Activated T-helper 2 cell treated with anti-CD3 and anti-CD28 coated beads, Interferon-gamma antibody, Interleukin-2, Interleukin-4, amounts not matched to agents 10 μg/mL and 5 μg/mL and 100 μg/mL, durations not matched to agents 14 hours and 24 hours and 36 hours (primary cell): Measurements from ENCODE around the gene AGXT. TPM values are rescaled to one million over a fixed set of nuclear protein-coding genes. Genes with fewer than 3 reads are reported as not detected.

Experiments used
- DNase-seq: peaks from one replicate; pipeline ENCODE4 v3.0.0; 2021; ENCODE audit warnings: low spot score
- H3K27ac Mint-ChIP-seq: one replicate; pipeline ENCODE4 v1.8.0; 2021; ENCODE audit warnings: mixed read lengths
- H3K27me3 Mint-ChIP-seq: one replicate; pipeline ENCODE4 v1.8.0; 2021; ENCODE audit warnings: low read depth, mixed read lengths
- H3K36me3 Mint-ChIP-seq: one replicate; pipeline ENCODE4 v1.8.0; 2021; ENCODE audit warnings: low read depth, mixed read lengths
- H3K4me1 Mint-ChIP-seq: one replicate; pipeline ENCODE4 v1.8.0; 2021; ENCODE audit warnings: low read depth, mixed read lengths
- H3K4me3 Mint-ChIP-seq: one replicate; pipeline ENCODE4 v1.8.0; 2021; ENCODE audit warnings: low read depth, mild to moderate bottlenecking, moderate library complexity, mixed read lengths
- H3K9me3 Mint-ChIP-seq: one replicate; pipeline ENCODE4 v1.8.0; 2021; ENCODE audit warnings: mixed read lengths
- intact Hi-C: fragments of 100-400 bp; cut with micrococcal nuclease; formaldehyde crosslinking; loops from one replicate; pipeline ENCODE4 v1.15.1; 2023
- total RNA-seq: library from RNA; stranded (reverse); gene quantifications from 2 replicates; pipeline ENCODE4 v1.2.3, GENCODE V29; 2022

Gene AGXT
- not detected in 2 replicates for total RNA-seq

GRCh38 chr2:240868286-240869108 lies at the start of gene AGXT:
Gene AGXT, plus strand, starts transcription at chr2:240868824. Its CDS starts 42 bp downstream, at chr2:240868866.
- Mint-ChIP-seq H3K27ac (no peak within 1 kb of the TSS), H3K27me3 (peaks cover 16% of the 10 kb centered on the region), H3K4me1 (no peaks in the 10 kb centered on the region), H3K36me3 (no peaks in the 10 kb centered on the region), H3K9me3 (no peaks in the 10 kb centered on the region), H3K4me3 (no peak within 1 kb of the TSS)
- DNase-seq = no peak
- intact Hi-C loops = no loop called here

- Mint-ChIP-seq H3K36me3 (no peaks in the 10 kb centered on the region), H3K4me1 (peaks cover 4% of the 10 kb centered on the region), H3K9me3 (peaks cover 1% of the 10 kb centered on the region), H3K27ac (no peak overlapping the region), H3K4me3 (no peak overlapping the region), H3K27me3 (peaks cover 40% of the 10 kb centered on the region)
- no peak for DNase-seq
- intact Hi-C loops = no loop called here
Measured at GRCh38 chr2:240819126-240819857, 49.3 kb upstream of the AGXT start.

GRCh38 chr2:240819858-240820606 lies 48.6 kb upstream of the AGXT start, which contains the start of gene KIF1A:
Gene KIF1A, minus strand, starts transcription at chr2:240820219. Its CDS starts 22,467 bp downstream, at chr2:240797752.
- peaks cover 45% of the 10 kb centered on the region for H3K27me3 Mint-ChIP-seq
- H3K36me3 Mint-ChIP-seq = no peaks in the 10 kb centered on the region
- no peak within 1 kb of the TSS for H3K27ac Mint-ChIP-seq
- peaks cover 4% of the 10 kb centered on the region for H3K4me1 Mint-ChIP-seq
- no peak for DNase-seq
- H3K4me3 Mint-ChIP-seq = peak within 1 kb of the TSS; percentile 33
- intact Hi-C loops = no loop called here
- no peaks in the 10 kb centered on the region for H3K9me3 Mint-ChIP-seq

DNA sequence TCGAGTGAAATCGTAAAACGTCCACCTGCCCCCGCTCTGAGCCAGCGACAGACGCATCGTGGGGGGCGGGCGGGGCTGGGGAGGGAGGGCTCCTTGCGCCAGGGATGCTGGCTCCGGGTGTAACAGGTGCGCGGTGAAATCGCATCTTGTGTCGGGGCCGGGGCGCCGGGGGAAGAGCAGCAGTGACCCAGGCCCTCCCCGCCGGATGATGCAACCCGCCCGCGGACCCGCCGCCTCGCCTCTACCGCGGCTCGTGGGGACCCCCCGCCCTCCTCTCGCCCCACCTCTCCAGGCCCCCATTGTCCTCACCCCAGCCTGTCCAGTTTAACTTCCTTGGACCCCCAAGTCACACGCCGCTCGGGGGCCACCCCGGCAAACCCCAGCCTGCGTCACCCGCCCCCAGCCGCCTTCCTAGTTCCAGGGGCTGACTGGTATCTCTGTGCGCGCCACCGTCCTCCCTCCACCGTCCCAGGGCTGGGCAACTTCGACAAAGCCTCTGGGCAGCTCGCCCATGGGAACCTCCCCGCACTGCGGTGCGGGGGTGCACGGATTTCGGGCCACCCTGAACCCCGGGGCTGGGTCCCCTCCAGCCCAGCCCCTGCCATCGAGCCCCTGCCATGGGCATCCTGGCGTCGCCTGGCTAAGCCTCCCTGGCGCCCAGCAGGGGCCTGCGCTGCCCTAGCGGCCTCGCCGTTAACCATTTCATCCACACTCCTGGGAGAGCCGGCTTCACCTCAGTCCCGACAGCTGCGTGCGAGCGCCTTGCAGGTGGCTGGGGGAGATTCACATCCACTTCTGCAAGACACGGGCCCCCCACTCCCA lies 47.8 kb upstream of the AGXT start:
- peaks cover 4% of the 10 kb centered on the region for H3K4me1 Mint-ChIP-seq
- peaks cover 53% of the 10 kb centered on the region for H3K27me3 Mint-ChIP-seq
- H3K36me3 Mint-ChIP-seq = no peaks in the 10 kb centered on the region
- H3K9me3 Mint-ChIP-seq = no peaks in the 10 kb centered on the region
- peak overlapping the region; percentile 33 for H3K4me3 Mint-ChIP-seq
- no peak overlapping the region for H3K27ac Mint-ChIP-seq
- intact Hi-C loops = no loop called here
- no peak for DNase-seq

DNA sequence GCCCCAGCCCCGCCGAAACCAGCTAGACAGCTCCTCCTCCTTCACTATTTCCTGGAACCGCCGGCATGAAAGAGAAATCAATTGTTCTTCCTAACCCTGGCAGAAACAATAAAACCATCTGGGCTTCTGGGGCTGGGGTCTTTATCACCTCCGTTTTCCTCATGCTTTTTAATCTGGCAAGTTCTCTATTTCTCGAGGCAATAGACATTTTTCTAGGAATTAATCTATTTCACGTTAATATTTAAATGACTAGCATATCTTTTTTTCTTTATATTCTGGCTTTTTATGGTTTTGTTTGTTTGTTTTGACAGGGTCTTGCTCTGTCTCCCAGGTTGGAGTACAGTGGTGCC lies 47.2 kb upstream of the AGXT start:
- H3K4me3 Mint-ChIP-seq = peak overlapping the region; percentile 17
- DNase-seq = no peak
- H3K27ac Mint-ChIP-seq = no peak overlapping the region
- no peaks in the 10 kb centered on the region for H3K9me3 Mint-ChIP-seq
- peaks cover 4% of the 10 kb centered on the region for H3K4me1 Mint-ChIP-seq
- H3K36me3 Mint-ChIP-seq = no peaks in the 10 kb centered on the region
- H3K27me3 Mint-ChIP-seq = peaks cover 56% of the 10 kb centered on the region
- intact Hi-C loops = no loop called here

DNA sequence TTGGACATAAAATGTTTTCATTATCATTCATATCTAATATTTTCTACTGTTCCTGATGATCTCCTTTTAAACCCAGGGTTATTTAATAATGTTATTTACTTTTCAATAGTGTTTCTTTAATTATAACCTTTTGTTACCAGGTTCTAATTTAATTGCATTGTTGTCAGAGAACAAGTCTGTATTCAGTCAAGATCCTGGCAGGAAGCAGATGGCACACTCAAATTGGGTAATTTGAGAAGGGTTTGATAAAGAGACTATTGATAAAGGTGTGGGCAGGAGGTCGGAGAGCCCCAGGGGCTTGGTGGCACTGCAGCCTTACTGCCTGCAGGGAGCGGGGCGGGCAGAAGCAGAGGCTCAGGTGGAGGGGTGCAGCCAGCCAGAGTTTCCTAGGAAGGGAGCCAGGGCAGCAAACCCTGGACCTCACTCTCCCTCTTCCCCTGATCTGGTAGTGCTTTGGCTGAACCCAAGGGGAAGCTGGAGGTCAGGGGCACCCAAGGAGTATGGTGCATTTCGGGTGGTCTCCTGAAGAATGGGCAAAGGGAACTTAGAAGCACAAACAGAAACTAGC lies 46.3 kb upstream of the AGXT start:
- Mint-ChIP-seq H3K4me1 (peaks cover 4% of the 10 kb centered on the region), H3K27ac (no peak overlapping the region), H3K27me3 (peaks cover 61% of the 10 kb centered on the region), H3K36me3 (no peaks in the 10 kb centered on the region), H3K4me3 (no peak overlapping the region), H3K9me3 (no peaks in the 10 kb centered on the region)
- intact Hi-C loops = no loop called here
- no peak for DNase-seq

DNA sequence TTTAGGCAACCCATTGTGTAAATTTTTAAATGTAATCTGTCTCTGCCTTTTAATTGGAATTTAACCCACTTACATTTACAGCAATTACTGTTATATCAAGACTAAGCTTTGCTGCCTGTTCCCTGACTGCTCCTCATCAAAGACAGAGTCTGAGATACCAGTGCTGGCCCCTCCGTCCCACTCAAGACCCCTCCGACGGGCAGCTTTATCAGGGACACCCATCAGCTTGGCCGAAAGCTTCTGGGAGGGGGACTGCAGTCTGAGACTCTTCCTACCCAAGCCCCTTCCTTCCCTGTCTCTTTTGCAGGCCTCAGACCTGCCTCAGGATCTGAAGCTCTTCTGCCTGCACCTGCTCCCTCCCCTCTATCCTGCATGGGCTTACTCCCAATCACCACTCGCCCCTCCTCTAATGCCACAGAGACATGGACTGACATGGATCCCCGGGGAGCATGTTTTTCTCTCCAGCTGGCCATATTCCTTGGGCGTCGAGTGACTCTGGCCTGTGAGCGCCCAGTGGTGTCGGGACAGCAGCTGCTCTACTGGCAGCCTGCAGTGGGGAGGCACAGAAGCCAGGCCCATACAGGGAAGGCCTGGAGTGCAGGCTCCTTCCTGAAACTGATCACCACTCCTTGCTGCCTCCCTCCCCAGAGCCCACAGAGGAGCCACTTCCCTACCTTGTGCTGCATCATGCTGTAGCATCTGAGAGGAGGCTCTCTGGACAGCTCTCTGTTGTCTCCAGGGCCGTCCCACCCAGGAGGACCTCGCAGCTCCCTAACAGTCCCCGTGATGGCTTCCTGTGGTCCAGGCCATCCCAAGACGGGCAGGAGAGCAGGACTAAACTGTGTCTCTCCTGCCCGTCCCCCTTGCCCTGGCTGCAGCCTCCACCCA lies 44.9 kb upstream of the AGXT start:
- Mint-ChIP-seq H3K4me3 (no peak overlapping the region), H3K9me3 (no peaks in the 10 kb centered on the region), H3K4me1 (peaks cover 4% of the 10 kb centered on the region), H3K27ac (no peak overlapping the region), H3K36me3 (no peaks in the 10 kb centered on the region), H3K27me3 (peaks cover 52% of the 10 kb centered on the region)
- intact Hi-C loops = no loop called here
- no peak for DNase-seq

DNA sequence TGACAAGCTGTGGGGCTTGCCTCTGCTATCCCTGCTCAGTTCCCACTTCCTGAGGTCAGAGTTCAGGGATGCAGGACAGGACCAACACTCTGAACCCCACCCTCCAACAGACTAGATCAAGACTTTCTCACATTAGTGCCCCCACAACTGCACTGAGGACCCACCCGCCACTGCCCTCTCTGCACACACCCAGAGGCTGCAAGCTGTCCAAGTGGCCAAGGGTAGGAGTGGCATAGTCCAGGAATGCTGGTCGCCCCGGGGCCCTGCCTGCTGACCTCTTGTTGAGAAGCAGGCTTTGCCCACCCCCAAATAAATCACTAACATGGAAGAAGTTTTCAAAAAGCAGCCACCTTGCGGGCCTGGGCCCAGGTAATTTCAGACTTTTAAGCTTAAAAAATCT lies 43.1 kb upstream of the AGXT start:
- intact Hi-C loops = no loop called here

DNA sequence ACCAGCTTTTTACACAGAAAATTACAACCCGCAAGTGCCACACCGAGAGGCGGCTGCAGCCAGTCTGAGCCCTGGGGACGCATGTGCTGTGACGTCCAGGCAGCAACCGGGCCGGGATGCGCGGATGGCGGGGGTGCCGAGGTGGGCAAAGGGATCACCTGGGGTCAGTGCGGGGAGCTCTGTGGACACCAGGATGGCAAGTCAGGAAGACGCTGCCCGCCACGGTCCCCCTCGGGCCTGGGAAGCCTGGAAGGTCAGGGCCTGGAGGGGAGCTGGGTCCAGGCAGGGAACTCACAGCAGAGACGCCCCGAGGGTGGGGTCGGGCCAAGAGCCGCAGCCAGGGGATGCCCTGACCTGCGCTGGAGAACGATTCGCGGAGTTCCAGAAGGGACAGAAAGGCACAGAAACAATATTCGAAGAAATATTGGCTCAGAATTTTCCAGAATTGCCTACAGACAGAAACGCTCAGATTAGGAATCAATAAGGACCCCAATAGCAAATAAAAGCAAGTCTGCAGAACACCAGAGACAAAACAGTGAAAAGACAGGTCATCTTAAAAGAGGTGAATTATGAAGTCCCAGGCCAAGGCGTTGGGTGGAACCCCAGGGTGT lies 36.9 kb upstream of the AGXT start:
- no peaks in the 10 kb centered on the region for H3K9me3 Mint-ChIP-seq
- H3K4me1 Mint-ChIP-seq = peaks cover 2% of the 10 kb centered on the region
- no peak overlapping the region for H3K27ac Mint-ChIP-seq
- H3K27me3 Mint-ChIP-seq = peaks cover 18% of the 10 kb centered on the region
- DNase-seq = no peak
- no peaks in the 10 kb centered on the region for H3K36me3 Mint-ChIP-seq
- peak overlapping the region; percentile 56 for H3K4me3 Mint-ChIP-seq
- intact Hi-C loops = loop anchor here (1.0 kb wide), 1 partner anchor 265 kb away; no protein-coding TSS in a partner anchor

More for the DNA sequence above, 43.1 kb upstream of the AGXT start:
- H3K27me3 Mint-ChIP-seq = peaks cover 62% of the 10 kb centered on the region
- H3K36me3 Mint-ChIP-seq = no peaks in the 10 kb centered on the region
- DNase-seq = no peak
- peaks cover 4% of the 10 kb centered on the region for H3K4me1 Mint-ChIP-seq
- no peaks in the 10 kb centered on the region for H3K9me3 Mint-ChIP-seq
- H3K27ac Mint-ChIP-seq = no peak overlapping the region
- H3K4me3 Mint-ChIP-seq = no peak overlapping the region

DNA sequence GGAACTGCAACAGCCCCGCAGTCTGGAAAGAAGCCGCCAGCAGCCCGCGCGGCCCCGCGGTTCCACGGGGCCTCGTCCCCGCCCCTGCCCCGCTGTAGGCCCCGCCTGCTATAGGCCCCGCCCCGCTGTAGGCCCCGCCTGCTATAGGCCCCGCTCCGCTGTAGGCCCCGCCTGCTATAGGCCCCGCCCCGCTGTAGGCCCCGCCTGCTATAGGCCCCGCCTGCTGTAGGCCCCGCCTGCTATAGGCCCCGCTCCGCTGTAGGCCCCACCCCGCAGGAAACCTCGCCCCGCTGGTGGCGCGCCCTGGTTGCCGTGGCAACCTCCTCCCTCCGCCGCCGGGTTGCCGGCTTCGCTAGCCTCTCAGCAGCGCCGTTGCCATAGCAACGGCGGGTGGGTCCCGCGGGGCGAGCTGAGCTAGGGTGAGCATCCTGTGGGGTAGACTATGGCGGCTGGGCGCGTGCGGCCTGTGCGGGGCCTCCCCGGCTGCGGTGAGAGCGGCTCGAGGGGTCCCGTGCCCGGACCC lies 36.4 kb upstream of the AGXT start:
- Mint-ChIP-seq H3K4me3 (no peak overlapping the region), H3K9me3 (no peaks in the 10 kb centered on the region), H3K4me1 (peaks cover 2% of the 10 kb centered on the region), H3K27ac (no peak overlapping the region), H3K36me3 (no peaks in the 10 kb centered on the region), H3K27me3 (peaks cover 16% of the 10 kb centered on the region)
- intact Hi-C loops = loop anchor here (1.0 kb wide), 1 partner anchor 266 kb away; no protein-coding TSS in a partner anchor
- DNase-seq = peak; percentile 97
